K562 (cell line): ENCODE measurements around the gene DDX41. TPM values are rescaled to one million over a fixed set of nuclear protein-coding genes. Genes with fewer than 3 reads are reported as not detected.
A peak's percentile ranks its signal among the peaks of the same experiment; 100 is the strongest.

Experiments
- ATAC-seq: fragments of 200-7000 bp; cut with Tn5 transposase; 3 replicates; pipeline ENCODE4 v1.9.1; 2020; ENCODE audit warnings: moderate library complexity
- BruUV-seq: library from RNA; stranded (reverse); fragments of 400-500 nt; replicated peaks from 2 replicates; lab custom pipeline; 2021; lab: Mats Ljungman, UMichigan
- CTCF ChIA-PET: fragments of 300-600 bp; formaldehyde crosslinking; extraction: SDS; loops from one replicate; lab custom pipeline; 2021; ENCODE audit warnings: low intra/inter-chr PET ratio; lab: Yijun Ruan, JAX
- POLR2A ChIA-PET: fragments of 300-600, 350-650 bp; sonication (Branson Sonifier 250); formaldehyde crosslinking; extraction: SDS; loops from one replicate; lab custom pipeline; 2021; ENCODE audit warnings: antibody characterized with exemption, inconsistent platforms; lab: Yijun Ruan, JAX
- DNase-seq, 4 experiments: peaks; one replicate each; pipeline versions ENCODE4 v3.0.0 to v3.0.0-alpha.2; 2011 to 2018; ENCODE audit warnings: low spot score in 3 of 4, mixed read lengths in 3 of 4; ENCODE audit errors: extremely low read depth in 1 of 4
- FAIRE-seq: peaks from 2 replicates; lab custom pipeline; 2011; peaks lifted over from hg19 to GRCh38; lab: Jason Lieb, UNC
- H2AFZ ChIP-seq: 2 replicates; pipeline ENCODE4 v1.6.0; 2011; ENCODE audit warnings: low read depth, low read length, control low read depth, inconsistent platforms
- H3K27ac ChIP-seq: fragments of 200-600 bp; 3 replicates; pipeline ENCODE4 v1.8.0; 2011; ENCODE audit warnings: low read depth, mild to moderate bottlenecking, control low read depth, inconsistent platforms, low read length, moderate library complexity, mixed read lengths; ENCODE audit errors: extremely low read depth
- H3K27me3 ChIP-seq, 2 experiments: fragments of 300-600 bp in 1 of 2; 2 replicates in 1 of 2; 3 replicates in 1 of 2; pipeline versions ENCODE4 v1.6.0 to v1.8.0; 2011; ENCODE audit warnings: inconsistent platforms in 2 of 2, low read length in 2 of 2, mild to moderate bottlenecking in 1 of 2, mixed read lengths in 1 of 2, moderate library complexity in 1 of 2; ENCODE audit not compliant: control insufficient read depth in 2 of 2, insufficient read depth in 2 of 2
- H3K36me3 ChIP-seq: fragments of 300-600 bp; 3 replicates; pipeline ENCODE4 v1.8.0; 2011; ENCODE audit warnings: mild to moderate bottlenecking, low read length, inconsistent platforms; ENCODE audit not compliant: control insufficient read depth, insufficient read depth
- H3K4me1 ChIP-seq, 2 experiments: fragments of 200-600 bp in 1 of 2; replicated peaks in 1 of 2; 2 replicates in 1 of 2; 3 replicates in 1 of 2; pipeline versions ENCODE4 v1.5.1 to v1.8.0; 2011; ENCODE audit warnings: inconsistent platforms in 2 of 2, low read length in 2 of 2, mild to moderate bottlenecking in 1 of 2, mixed read lengths in 1 of 2, moderate library complexity in 1 of 2; ENCODE audit not compliant: control insufficient read depth in 2 of 2, insufficient read depth in 2 of 2
- H3K4me2 ChIP-seq: 2 replicates; pipeline ENCODE4 v1.6.1; 2011; ENCODE audit warnings: low read length, control low read depth, inconsistent platforms, mixed read lengths; ENCODE audit not compliant: insufficient read depth
- H3K4me3 ChIP-seq: fragments of 200-600 bp; sonication (generic), shearing (Covaris generic); 2 replicates; pipeline ENCODE4 v1.5.1; 2016; ENCODE audit warnings: control low read depth, inconsistent platforms
- H3K79me2 ChIP-seq: fragments of 200-600 bp; 3 replicates; pipeline ENCODE4 v1.8.0; 2011; ENCODE audit warnings: low read length, inconsistent platforms; ENCODE audit not compliant: control insufficient read depth, insufficient read depth
- H3K9ac ChIP-seq, 2 experiments: 2 replicates each; pipeline versions ENCODE4 v1.6.0 to v1.6.1; 2011; ENCODE audit warnings: low read depth in 2 of 2, low read length in 2 of 2, control low read depth in 1 of 2, inconsistent platforms in 1 of 2, mild to moderate bottlenecking in 1 of 2, mixed read lengths in 1 of 2; ENCODE audit not compliant: insufficient read depth in 1 of 2
- H3K9me1 ChIP-seq: one replicate; pipeline ENCODE4 v1.6.0; 2011; ENCODE audit warnings: inconsistent platforms, mild to moderate bottlenecking, low read length, moderate library complexity; ENCODE audit not compliant: control insufficient read depth, insufficient read depth
- H3K9me3 ChIP-seq: replicated peaks from 2 replicates; pipeline ENCODE4 v1.5.1; 2011; ENCODE audit warnings: low read depth, low read length, inconsistent platforms; ENCODE audit not compliant: control insufficient read depth, insufficient read depth
- H4K20me1 ChIP-seq: replicated peaks from 2 replicates; pipeline ENCODE4 v1.6.1; 2011; ENCODE audit warnings: low read length, inconsistent platforms, mixed read lengths; ENCODE audit not compliant: control insufficient read depth, insufficient read depth
- CCAR2 ChIP-seq: fragments of 200-400 bp; formaldehyde crosslinking; IDR thresholded peaks from 2 replicates; pipeline ENCODE4 v1.6.1; 2017; ENCODE audit warnings: mild to moderate bottlenecking, low read depth, low read length
- CEBPB ChIP-seq: fragments of 450-650 bp; IDR thresholded peaks from 2 replicates; pipeline ENCODE4 v1.6.1; 2016; ENCODE audit warnings: missing genetic modification characterization, missing compliant biosample characterization
- CEBPG ChIP-seq, 3 experiments: fragments of 200-800 bp in 1 of 3; sonication (Bioruptor generic) in 1 of 3; sonication (generic) in 1 of 3; formaldehyde crosslinking in 1 of 3; IDR thresholded peaks in 2 of 3; conservative IDR thresholded peaks in 1 of 3; 2 replicates each; pipeline versions ENCODE4 v1.6.1 to v1.8.0; 2016 to 2022; ENCODE audit warnings: missing compliant biosample characterization in 2 of 3, missing genetic modification characterization in 2 of 3, mild to moderate bottlenecking in 1 of 3, missing genetic modification reagents in 1 of 3
- POLR3A ChIP-seq: IDR thresholded peaks from 2 replicates; pipeline ENCODE4 v1.6.1; 2011; ENCODE audit warnings: borderline replicate concordance, mild to moderate bottlenecking, moderate library complexity; ENCODE audit not compliant: insufficient read length, insufficient read depth; ENCODE audit errors: extremely low read depth
- SIN3B ChIP-seq: fragments of 450-650 bp; IDR thresholded peaks from 2 replicates; pipeline ENCODE4 v1.6.1; 2017; ENCODE audit warnings: low read depth, mild to moderate bottlenecking, moderate library complexity
- WHSC1 ChIP-seq: IDR thresholded peaks from one replicate; pipeline ENCODE4 v1.6.1; 2012; ENCODE audit warnings: low read length, control low read depth, inconsistent platforms
- ZNF311 ChIP-seq: fragments of 250-450 bp; sonication (Bioruptor Pico); IDR thresholded peaks from 2 replicates; pipeline ENCODE4 v1.4.0; 2020; ENCODE audit warnings: mild to moderate bottlenecking, moderate library complexity
- WGBS: fragments of 100-300 bp; shearing (Covaris generic); methylation state at CpG from one replicate; pipeline ENCODE4 v1.1.6; 2016; ENCODE audit warnings: low coverage, mixed read lengths; ENCODE audit not compliant: insufficient coverage; ENCODE audit errors: missing lambda C conversion rate; 5-methylcytosine and 5-hydroxymethylcytosine counted together
- in situ Hi-C: fragments of 300-500 bp; cut with MboI; formaldehyde crosslinking; loops from 4 replicates; pipeline ENCODE4 v1.15.0; 2018; ENCODE audit warnings: inconsistent platforms, mixed read lengths
- intact Hi-C: fragments of 100-400 bp; cut with micrococcal nuclease; formaldehyde crosslinking; loops from 2 replicates; pipeline ENCODE4 v1.14.2; 2022
- polyA plus RNA-seq, 8 experiments: library from polyadenylated mRNA; depleted of rRNA in 4 of 8; stranded (reverse) in 5 of 8; unstranded in 3 of 8; fragments of >200 nt; fragmentation: Nextera tagmentation in 2 of 8; fragmentation: Illumina TruSeq in 1 of 8; extraction: Ambion mirVana in 2 of 8; extraction: Trizol in 1 of 8; gene quantifications; 2 replicates each; pipeline versions ENCODE4 v1.2.1 to v1.2.3, GENCODE V29; 2011 to 2014; ENCODE audit warnings: inconsistent platforms in 1 of 8, missing spikeins in 1 of 8
- total RNA-seq, 7 experiments: library from RNA; depleted of rRNA in 6 of 7; stranded (reverse); fragments of >200 nt in 6 of 7; fragmentation: Illumina TruSeq in 2 of 7; extraction: Trizol in 2 of 7; gene quantifications; 2 replicates each; pipeline versions ENCODE4 v1.2.1 to v1.2.3, GENCODE V29; 2011 to 2021; ENCODE audit warnings: low replicate concordance in 1 of 7
- TF ChIP-seq, protein P1 (sequence below): fragments of 450-650 bp; conservative IDR thresholded peaks from 2 replicates; pipeline ENCODE4 v1.6.1; 2016; ENCODE audit warnings: missing genetic modification characterization, low read depth, mild to moderate bottlenecking, control low read depth, missing compliant biosample characterization

DDX41 gene
- total and polyA plus RNA-seq, 9 of the 15 experiments (the other 6 are each of a cell fraction or from before 2014, with no cell fraction given) = 38.2 to 284 (median 116) TPM

GRCh38 chr5:177539411-177539810 lies 22.6 kb upstream of the DDX41 start:
- Histone ChIP-seq H4K20me1 (0 out of 2 replicates have a peak, but pooled peaks cover 3% of the 10 kb centered on the region), H3K27me3 (no peaks in the 10 kb centered on the region), H3K36me3 (peaks cover 88% of the 10 kb centered on the region; the same call in 2 of the 3 replicates), H2AFZ (no peak overlapping the region), H3K4me2 (no peak overlapping the region), H3K79me2 (peaks cover 17% of the 10 kb centered on the region; the same call in 2 of the 3 replicates), H3K9me3 (no peaks in the 10 kb centered on the region), H3K9ac (no peak overlapping the region), H3K9me1 (no peaks in the 10 kb centered on the region), H3K4me3 (no peak overlapping the region), H3K27ac (no peak overlapping the region), H3K4me1 (no peaks in the 10 kb centered on the region)
- POLR2A ChIA-PET = interaction anchor here (1.1 to 1.6 kb wide), 3 partner anchors 9 to 10 kb away, joined by 3 to 6 read pairs (median 6); no protein-coding TSS in a partner anchor
- in situ Hi-C loops (no loop called here), intact Hi-C loops (no loop called here)
- TF ChIP-seq CEBPG (CRISPR knock-in tag; IDR thresholded peaks at IDR 0.05) = no peak
- TF ChIP-seq CEBPG (tag; conservative IDR thresholded peaks at IDR 0.05 in 1 of 2, IDR thresholded peaks at IDR 0.05 in 1 of 2) = 0 out of 4 replicates have a peak, but pooled peaks of 1 of the 2 experiments have one; percentile 19
- no peak for TF ChIP-seq POLR3A
- TF ChIP-seq CEBPB (tag) = peak; percentile 15; the same call in 1 of the 2 replicates
- ATAC-seq (no peak), FAIRE-seq (no peak), DNase-seq (no peak)
- CTCF ChIA-PET = no interaction called here
- BruUV-seq = no TSS peak
- WGBS = 81% methylated on average over 2 of the region's 2 CpGs

DNA sequence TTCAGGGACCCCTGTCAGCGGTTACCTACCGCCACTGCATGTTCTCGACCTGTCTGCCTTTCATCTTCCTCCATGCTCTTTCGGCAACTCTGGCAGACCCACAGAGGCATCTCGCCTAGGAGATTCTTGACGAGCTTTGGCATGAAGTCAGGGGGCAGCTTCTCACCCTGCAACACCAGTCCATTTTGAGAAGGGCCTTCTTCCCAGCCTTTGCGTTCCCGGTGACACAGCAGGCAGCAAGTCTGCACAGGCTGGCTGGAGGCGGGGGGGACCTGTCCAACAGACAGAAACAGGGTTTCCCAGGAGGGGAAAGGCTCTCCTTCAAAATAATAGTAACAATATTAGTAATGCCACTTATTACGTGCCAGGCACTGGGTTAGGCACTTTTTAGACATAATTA lies 22.1 kb upstream of the DDX41 start:
- CTCF ChIA-PET = no interaction called here
- no TSS peak for BruUV-seq
- H2AFZ ChIP-seq = no peak overlapping the region
- H3K9me1 ChIP-seq = no peaks in the 10 kb centered on the region
- no peak overlapping the region for H3K27ac ChIP-seq
- intact Hi-C loops = no loop called here
- H3K4me2 ChIP-seq = no peak overlapping the region
- POLR2A ChIA-PET = interaction anchor here (1.6 kb wide), 1 partner anchor 9 kb away, joined by 6 read pairs; no protein-coding TSS in a partner anchor
- FAIRE-seq (no peak), ATAC-seq (no peak), DNase-seq (no peak)
- H3K4me3 ChIP-seq = no peak overlapping the region
- no peak overlapping the region for H3K9ac ChIP-seq
- no peaks in the 10 kb centered on the region for H3K9me3 ChIP-seq
- peaks cover 17% of the 10 kb centered on the region; the same call in 2 of the 3 replicates for H3K79me2 ChIP-seq
- 92% methylated on average over 9 of the region's 10 CpGs for WGBS
- 0 out of 2 replicates have a peak, but pooled peaks cover 3% of the 10 kb centered on the region for H4K20me1 ChIP-seq
- no peaks in the 10 kb centered on the region for H3K4me1 ChIP-seq
- H3K27me3 ChIP-seq = no peaks in the 10 kb centered on the region
- TF ChIP-seq ZNF311 (CRISPR knock-in tag) = no peak
- TF ChIP-seq, protein P1, sequence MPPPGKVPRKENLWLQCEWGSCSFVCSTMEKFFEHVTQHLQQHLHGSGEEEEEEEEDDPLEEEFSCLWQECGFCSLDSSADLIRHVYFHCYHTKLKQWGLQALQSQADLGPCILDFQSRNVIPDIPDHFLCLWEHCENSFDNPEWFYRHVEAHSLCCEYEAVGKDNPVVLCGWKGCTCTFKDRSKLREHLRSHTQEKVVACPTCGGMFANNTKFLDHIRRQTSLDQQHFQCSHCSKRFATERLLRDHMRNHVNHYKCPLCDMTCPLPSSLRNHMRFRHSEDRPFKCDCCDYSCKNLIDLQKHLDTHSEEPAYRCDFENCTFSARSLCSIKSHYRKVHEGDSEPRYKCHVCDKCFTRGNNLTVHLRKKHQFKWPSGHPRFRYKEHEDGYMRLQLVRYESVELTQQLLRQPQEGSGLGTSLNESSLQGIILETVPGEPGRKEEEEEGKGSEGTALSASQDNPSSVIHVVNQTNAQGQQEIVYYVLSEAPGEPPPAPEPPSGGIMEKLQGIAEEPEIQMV = no peak
- no peak for TF ChIP-seq WHSC1
- TF ChIP-seq SIN3B = no peak
- TF ChIP-seq CCAR2 = no peak
- H3K36me3 ChIP-seq = peaks cover 91% of the 10 kb centered on the region; the same call in 2 of the 3 replicates
- in situ Hi-C loops = no loop called here
